Smooth muscle cell (in vitro differentiated cells): ENCODE data around the gene ERBB4. TPM values are rescaled to one million over a fixed set of nuclear protein-coding genes. Genes with fewer than 3 reads are reported as not detected.

ENCODE experiments used
- DNase-seq: peaks from one replicate; lab custom pipeline; 2025; ENCODE audit not compliant: unreplicated experiment; lab: John Stamatoyannopoulos, UW
- H2AFZ ChIP-seq: fragments of 200-600 bp; sonication (generic); 2 replicates; pipeline ENCODE4 v1.6.0; 2016; ENCODE audit warnings: antibody characterized with exemption, low read depth, mild to moderate bottlenecking
- H3F3A ChIP-seq: fragments of 200-600 bp; sonication (generic); 2 replicates; pipeline ENCODE4 v1.6.0; 2017; ENCODE audit warnings: antibody characterized with exemption, low read depth
- H3K27ac ChIP-seq: fragments of 200-600 bp; sonication (generic); 2 replicates; pipeline ENCODE4 v1.5.1; 2016; ENCODE audit warnings: low read depth, mild to moderate bottlenecking
- H3K27me3 ChIP-seq: fragments of 200-600 bp; sonication (generic); 2 replicates; pipeline ENCODE4 v1.6.1; 2016; ENCODE audit warnings: low read depth, mild to moderate bottlenecking
- H3K36me3 ChIP-seq: fragments of 200-600 bp; sonication (generic); 2 replicates; pipeline ENCODE4 v1.5.1; 2016; ENCODE audit warnings: low read depth
- H3K4me1 ChIP-seq: fragments of 200-600 bp; sonication (generic); 2 replicates; pipeline ENCODE4 v1.5.1; 2016; ENCODE audit warnings: low read depth
- H3K4me2 ChIP-seq: fragments of 200-600 bp; sonication (generic); 2 replicates; pipeline ENCODE4 v1.6.0; 2016; ENCODE audit warnings: mild to moderate bottlenecking
- H3K4me3 ChIP-seq: fragments of 200-600 bp; sonication (generic); 2 replicates; pipeline ENCODE4 v1.5.1; 2016; ENCODE audit warnings: mild to moderate bottlenecking
- H3K79me2 ChIP-seq: fragments of 200-600 bp; sonication (generic); 2 replicates; pipeline ENCODE4 v1.6.0; 2016; ENCODE audit warnings: low read depth, mild to moderate bottlenecking
- H3K9ac ChIP-seq: fragments of 200-600 bp; sonication (generic); 2 replicates; pipeline ENCODE4 v1.6.0; 2016; ENCODE audit warnings: low read depth
- H3K9me3 ChIP-seq: fragments of 200-600 bp; sonication (generic); replicated peaks from 2 replicates; pipeline ENCODE4 v1.5.1; 2016; ENCODE audit warnings: low read depth
- H4K20me1 ChIP-seq: fragments of 200-600 bp; sonication (generic); 2 replicates; pipeline ENCODE4 v1.6.0; 2016; ENCODE audit warnings: low read depth
- CTCF ChIP-seq: fragments of 200-600 bp; sonication (generic); IDR thresholded peaks from 2 replicates; pipeline ENCODE4 v1.5.1; 2017; ENCODE audit warnings: borderline replicate concordance, mild to moderate bottlenecking, antibody characterized with exemption; ENCODE audit not compliant: insufficient read depth, poor library complexity, severe bottlenecking
- WGBS: methylation state at CpG from one replicate; pipeline ENCODE4 v1.1.7; 2016; ENCODE audit warnings: low lambda C conversion rate; 5-methylcytosine and 5-hydroxymethylcytosine counted together
- polyA plus RNA-seq: library from polyadenylated mRNA; unstranded; fragments of >200 nt; fragmentation: Nextera tagmentation; extraction: Ambion mirVana; gene quantifications from 2 replicates; pipeline ENCODE4 v1.2.1, GENCODE V29; 2016
- total RNA-seq: library from RNA; depleted of rRNA; stranded (reverse); fragments of >200 nt; gene quantifications from 2 replicates; pipeline ENCODE4 v1.2.3, GENCODE V29; 2014

ERBB4 gene
- total and polyA plus RNA-seq, 2 experiments from 2014 or later, result 0.67 TPM; not detected in 1

DNA sequence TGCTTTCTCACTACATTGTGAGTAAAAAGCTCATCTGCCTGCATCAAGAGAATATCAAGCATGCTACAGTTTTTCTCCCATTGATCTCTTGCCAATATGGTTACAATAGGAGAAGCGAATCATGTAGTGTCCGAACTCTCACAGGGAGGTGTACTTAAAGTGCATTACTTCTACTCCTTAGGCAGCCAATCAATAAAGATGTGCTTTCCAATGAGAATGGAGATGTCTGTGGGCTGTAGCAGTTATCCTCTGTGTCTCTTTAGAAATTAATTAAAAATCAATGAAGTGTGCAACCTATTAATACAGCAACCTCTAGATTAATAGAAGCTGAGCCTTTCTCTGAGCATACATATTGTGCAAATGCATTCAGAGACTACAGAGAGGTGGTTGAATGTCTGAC is 1098.5 kb downstream of the ERBB4 start:
- no peak overlapping the region for H3K9ac ChIP-seq
- no peaks in the 10 kb centered on the region for H4K20me1 ChIP-seq
- no peaks in the 10 kb centered on the region for H3K79me2 ChIP-seq
- no peak overlapping the region for H3K4me3 ChIP-seq
- 99% methylated on average over 2 of the region's 2 CpGs for WGBS
- no peaks in the 10 kb centered on the region for H3K4me1 ChIP-seq
- no peaks in the 10 kb centered on the region for H3F3A ChIP-seq
- no peaks in the 10 kb centered on the region for H3K27me3 ChIP-seq
- TF ChIP-seq CTCF, result no peak
- H2AFZ ChIP-seq, result no peak overlapping the region
- no peaks in the 10 kb centered on the region for H3K36me3 ChIP-seq
- no peak for DNase-seq
- no peaks in the 10 kb centered on the region for H3K9me3 ChIP-seq
- no peak overlapping the region for H3K27ac ChIP-seq
- peak overlapping the region; percentile 35 for H3K4me2 ChIP-seq

- Histone ChIP-seq H3K4me3 (no peak overlapping the region), H3F3A (no peaks in the 10 kb centered on the region), H3K36me3 (no peaks in the 10 kb centered on the region), H3K4me2 (peak overlapping the region; percentile 35), H3K27ac (no peak overlapping the region), H3K9me3 (no peaks in the 10 kb centered on the region), H4K20me1 (no peaks in the 10 kb centered on the region), H3K4me1 (no peaks in the 10 kb centered on the region), H3K79me2 (no peaks in the 10 kb centered on the region), H3K27me3 (no peaks in the 10 kb centered on the region), H2AFZ (no peak overlapping the region), H3K9ac (no peak overlapping the region)
- no peak for TF ChIP-seq CTCF
- no peak for DNase-seq
- WGBS, result 62% methylated on average over 2 of the region's 2 CpGs
Observed at GRCh38 chr2:211439011-211439410, 1099.6 kb downstream of the ERBB4 start.

- Histone ChIP-seq H3K9me3 (no peaks in the 10 kb centered on the region), H2AFZ (no peak overlapping the region), H3K79me2 (no peaks in the 10 kb centered on the region), H3K36me3 (no peaks in the 10 kb centered on the region), H3K27me3 (no peaks in the 10 kb centered on the region), H3K4me1 (no peaks in the 10 kb centered on the region), H3K4me2 (no peak overlapping the region), H3K27ac (no peak overlapping the region), H3K4me3 (no peak overlapping the region), H3K9ac (no peak overlapping the region), H3F3A (no peaks in the 10 kb centered on the region), H4K20me1 (no peaks in the 10 kb centered on the region)
- WGBS, result 95% methylated on average over 5 of the region's 5 CpGs
- TF ChIP-seq CTCF, result no peak
- no peak for DNase-seq
Observed at GRCh38 chr2:211437396-211437795, 1101.2 kb downstream of the ERBB4 start.

DNA sequence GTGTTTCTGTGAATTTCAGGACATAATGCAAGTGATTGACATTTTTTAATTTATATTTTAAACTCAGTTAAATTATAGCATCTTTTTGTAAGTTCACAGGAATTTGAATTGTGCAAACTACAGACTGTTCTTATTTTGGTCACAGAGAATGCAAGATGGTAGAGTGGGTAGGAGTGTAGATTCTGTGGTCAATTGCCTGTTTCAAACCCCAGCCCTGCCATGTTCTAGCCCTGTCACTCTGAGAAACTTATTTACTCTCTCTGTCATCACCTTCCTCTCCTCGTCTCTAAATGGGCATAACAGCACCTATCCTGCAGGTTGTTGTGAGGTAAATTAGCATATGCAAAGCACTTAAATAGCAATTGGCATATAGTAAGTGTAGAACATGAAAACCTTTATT is 1102.4 kb downstream of the ERBB4 start:
- no peak overlapping the region for H3K4me3 ChIP-seq
- TF ChIP-seq CTCF, result no peak
- WGBS, result 71% methylated on average over 1 of the region's 1 CpG
- DNase-seq, result no peak
- no peaks in the 10 kb centered on the region for H3K27me3 ChIP-seq
- no peaks in the 10 kb centered on the region for H3K4me1 ChIP-seq
- H3K27ac ChIP-seq, result no peak overlapping the region
- no peaks in the 10 kb centered on the region for H3K9me3 ChIP-seq
- no peak overlapping the region for H2AFZ ChIP-seq
- no peak overlapping the region for H3K9ac ChIP-seq
- H4K20me1 ChIP-seq, result no peaks in the 10 kb centered on the region
- no peaks in the 10 kb centered on the region for H3K79me2 ChIP-seq
- H3K4me2 ChIP-seq, result no peak overlapping the region
- H3F3A ChIP-seq, result no peaks in the 10 kb centered on the region
- no peaks in the 10 kb centered on the region for H3K36me3 ChIP-seq
